ENCODE results near the gene MED13L. TPM values are rescaled to one million over a fixed set of nuclear protein-coding genes. Genes with fewer than 3 reads are reported as not detected.
"Not testable (repeated sequence)": the region's sequence is repeated elsewhere in the genome, so short reads cannot be mapped to it uniquely, and the experiment has no call there.

The MED13L gene
- polyA plus RNA-seq, 2 donors = 15.0 to 16.8 TPM

- WGBS, 2 donors = 92 to 96% methylated on average over 3 of the region's 3 CpGs
- no peak overlapping the region for H3K4me3 ChIP-seq (ENCODE audit: low read depth in 1 of 2, low read length in 2 of 2)
- H3K36me3 ChIP-seq (ENCODE audit: control insufficient read depth in 2 of 2, insufficient read depth in 2 of 2, low read length in 1 of 2) = no peaks in the 10 kb centered on the region
- H3K4me1 ChIP-seq (ENCODE audit: control insufficient read depth in 2 of 2, insufficient read depth in 2 of 2, low read length in 1 of 2) = peaks cover 8 to 9% of the 10 kb centered on the region in 2 donors
- no peaks in the 10 kb centered on the region for H3K9me3 ChIP-seq (ENCODE audit: control insufficient read depth in 2 of 2, insufficient read depth in 1 of 2, low read depth in 1 of 2, low read length in 1 of 2)
- H3K27me3 ChIP-seq (ENCODE audit: control insufficient read depth in 1 of 2, insufficient read depth in 2 of 2, low read length in 2 of 2) = no peaks in the 10 kb centered on the region
- H3K27ac ChIP-seq (ENCODE audit: low read depth in 2 of 2, low read length in 1 of 2) = no peak overlapping the region
These were observed 19.8 kb upstream of the MED13L start for GRCh38 chr12:116297224-116297834.

DNA sequence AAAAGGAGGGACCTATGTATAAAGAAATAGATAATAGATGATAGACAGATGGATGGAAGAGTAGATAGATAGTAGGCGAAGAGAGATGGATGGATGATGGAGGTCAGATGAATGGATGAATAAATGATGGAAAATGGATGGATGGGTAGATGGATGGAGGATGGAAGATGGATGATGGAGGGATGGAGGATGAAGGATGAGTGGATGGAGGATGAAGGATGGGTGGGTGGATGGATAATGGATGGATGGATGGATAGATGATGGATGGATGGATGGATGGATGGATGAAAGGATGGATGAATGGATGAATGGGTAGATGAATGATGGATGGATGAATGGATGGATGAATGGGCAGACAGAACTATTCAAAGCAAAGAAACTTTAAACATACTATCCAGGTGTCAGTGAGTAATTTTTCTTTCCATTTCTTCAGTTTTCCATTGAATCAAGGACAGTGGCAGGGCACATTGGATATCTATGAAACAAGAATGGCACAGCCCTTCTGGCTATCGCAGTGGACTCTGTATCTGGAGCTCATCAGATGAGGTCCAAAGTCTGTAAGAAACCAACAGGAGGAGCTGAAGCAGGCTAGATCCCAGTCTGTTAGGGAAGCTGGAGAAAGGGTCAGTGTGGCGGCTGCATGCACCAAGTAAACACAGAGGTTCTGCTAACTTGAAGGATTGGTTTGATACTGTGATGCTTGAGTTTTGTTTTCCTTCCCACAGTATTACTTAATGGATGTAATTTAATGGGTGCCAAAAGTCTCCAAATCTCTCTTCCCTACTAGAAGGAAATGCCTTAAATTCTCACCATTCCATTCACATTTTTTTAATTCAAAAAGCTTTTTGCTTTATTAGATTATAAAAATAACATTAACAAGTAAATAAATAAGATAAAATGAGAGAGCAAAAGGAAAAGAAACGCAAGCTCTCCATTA, 18.1 kb upstream of the MED13L start:
- Histone ChIP-seq H3K36me3 (ENCODE audit: control insufficient read depth in 2 of 2, insufficient read depth in 2 of 2, low read length in 1 of 2) (no peaks in the 10 kb centered on the region), H3K4me1 (ENCODE audit: control insufficient read depth in 2 of 2, insufficient read depth in 2 of 2, low read length in 1 of 2) (peaks cover 8 to 9% of the 10 kb centered on the region in 2 donors), H3K27me3 (ENCODE audit: control insufficient read depth in 1 of 2, insufficient read depth in 2 of 2, low read length in 2 of 2) (no peaks in the 10 kb centered on the region), H3K4me3 (ENCODE audit: low read depth in 1 of 2, low read length in 2 of 2) (no peak overlapping the region), H3K9me3 (ENCODE audit: control insufficient read depth in 2 of 2, insufficient read depth in 1 of 2, low read depth in 1 of 2, low read length in 1 of 2) (no peaks in the 10 kb centered on the region), H3K27ac (ENCODE audit: low read depth in 2 of 2, low read length in 1 of 2) (no peak overlapping the region)
- WGBS, 2 donors = 85 to 92% methylated on average over 4 of the region's 4 CpGs

DNA sequence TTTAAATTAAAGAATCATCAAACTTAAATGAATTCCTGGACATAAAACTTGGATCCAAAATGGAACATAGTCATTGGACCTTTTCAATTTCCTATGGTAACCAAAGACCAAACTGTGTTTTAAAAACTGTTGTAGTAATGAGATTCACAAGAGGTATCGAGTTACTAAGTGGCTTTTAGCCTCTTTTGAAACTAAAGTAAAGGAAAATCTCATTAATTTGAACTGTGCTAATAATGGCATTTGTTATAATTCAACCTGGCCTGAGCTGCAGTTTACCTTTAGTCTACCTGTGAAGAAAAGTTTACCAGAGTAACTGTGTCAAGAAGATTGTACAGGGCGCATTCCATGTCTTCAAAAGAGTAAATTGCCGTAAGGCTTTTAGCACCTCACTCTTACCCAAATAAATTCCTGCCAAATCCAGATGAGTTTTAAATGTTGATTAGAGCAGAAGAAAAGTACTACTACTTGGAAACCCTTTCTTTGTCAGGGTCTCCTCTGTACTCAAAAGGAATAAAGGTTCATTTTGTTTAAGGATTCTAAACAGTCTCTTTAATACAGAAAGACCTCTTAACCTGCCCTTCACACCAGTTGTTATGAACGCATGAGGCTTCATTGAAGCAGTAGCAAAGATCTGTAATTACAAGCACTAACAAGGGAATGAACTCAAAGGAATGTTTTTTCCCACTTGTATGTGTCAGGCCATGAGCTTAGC, 17.1 kb upstream of the MED13L start:
- Histone ChIP-seq H3K27ac (ENCODE audit: low read depth in 2 of 2, low read length in 1 of 2) (no peak overlapping the region), H3K9me3 (ENCODE audit: control insufficient read depth in 2 of 2, insufficient read depth in 1 of 2, low read depth in 1 of 2, low read length in 1 of 2) (no peaks in the 10 kb centered on the region)

DNA sequence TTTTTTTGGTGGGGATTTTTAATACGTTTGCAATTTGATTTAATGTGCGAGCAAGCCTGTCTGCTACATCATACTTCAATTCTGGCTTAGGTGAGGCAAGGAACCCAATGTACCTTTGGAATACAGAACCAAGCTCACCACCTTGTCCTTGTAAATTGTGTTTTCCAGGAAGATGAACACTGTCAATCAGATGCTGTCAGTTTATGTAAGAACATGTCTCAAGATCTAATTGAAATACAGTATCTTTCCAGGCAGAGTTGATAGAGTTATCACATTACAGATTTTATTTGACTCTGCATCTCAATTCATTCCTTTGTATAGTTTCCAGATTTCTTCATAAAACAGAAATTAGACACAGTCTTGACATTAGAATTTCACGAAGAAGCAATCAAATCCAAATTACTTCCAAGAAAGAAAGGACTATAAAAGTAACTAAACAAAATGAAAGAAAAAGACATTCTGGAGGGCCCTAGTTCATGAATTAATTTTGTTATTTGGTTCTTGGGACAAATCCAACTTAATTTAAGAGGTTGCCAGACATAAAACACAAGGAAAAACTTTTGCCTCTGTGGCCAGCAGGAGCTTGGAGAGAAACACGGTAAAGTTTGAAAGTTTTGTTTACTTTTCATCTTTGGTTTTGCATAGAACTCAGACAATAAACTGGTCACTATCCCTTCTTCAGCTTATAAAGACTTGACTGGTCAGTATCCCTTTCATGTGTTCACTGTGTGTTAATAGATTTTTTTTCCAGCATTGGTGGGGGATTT, 16.4 kb upstream of the MED13L start:
- no peak overlapping the region for H3K27ac ChIP-seq (ENCODE audit: low read depth in 2 of 2, low read length in 1 of 2)
- H3K9me3 ChIP-seq (ENCODE audit: control insufficient read depth in 2 of 2, insufficient read depth in 1 of 2, low read depth in 1 of 2, low read length in 1 of 2) = no peaks in the 10 kb centered on the region
- no peaks in the 10 kb centered on the region for H3K27me3 ChIP-seq (ENCODE audit: control insufficient read depth in 1 of 2, insufficient read depth in 2 of 2, low read length in 2 of 2)
- 60 to 66% methylated on average over 4 of the region's 4 CpGs for WGBS, 2 donors
- H3K4me1 ChIP-seq (ENCODE audit: control insufficient read depth in 2 of 2, insufficient read depth in 2 of 2, low read length in 1 of 2) = no peaks in the 10 kb centered on the region
- no peaks in the 10 kb centered on the region for H3K36me3 ChIP-seq (ENCODE audit: control insufficient read depth in 2 of 2, insufficient read depth in 2 of 2, low read length in 1 of 2)
- H3K4me3 ChIP-seq (ENCODE audit: low read depth in 1 of 2, low read length in 2 of 2) = no peak overlapping the region

More for the DNA sequence above, 17.1 kb upstream of the MED13L start:
- WGBS, 2 donors = 61 to 75% methylated on average over 4 of the region's 4 CpGs
- no peaks in the 10 kb centered on the region for H3K27me3 ChIP-seq (ENCODE audit: control insufficient read depth in 1 of 2, insufficient read depth in 2 of 2, low read length in 2 of 2)
- peaks cover 5 to 7% of the 10 kb centered on the region in 2 donors for H3K4me1 ChIP-seq (ENCODE audit: control insufficient read depth in 2 of 2, insufficient read depth in 2 of 2, low read length in 1 of 2)
- no peaks in the 10 kb centered on the region for H3K36me3 ChIP-seq (ENCODE audit: control insufficient read depth in 2 of 2, insufficient read depth in 2 of 2, low read length in 1 of 2)
- no peak overlapping the region for H3K4me3 ChIP-seq (ENCODE audit: low read depth in 1 of 2, low read length in 2 of 2)

GRCh38 chr12:116291218-116291617, 13.7 kb upstream of the MED13L start:
- Histone ChIP-seq H3K27ac (ENCODE audit: low read depth in 2 of 2, low read length in 1 of 2) (no peak overlapping the region), H3K4me3 (ENCODE audit: low read depth in 1 of 2, low read length in 2 of 2) (no peak overlapping the region), H3K36me3 (ENCODE audit: control insufficient read depth in 2 of 2, insufficient read depth in 2 of 2, low read length in 1 of 2) (no peaks in the 10 kb centered on the region), H3K4me1 (ENCODE audit: control insufficient read depth in 2 of 2, insufficient read depth in 2 of 2, low read length in 1 of 2) (no peaks in the 10 kb centered on the region), H3K27me3 (ENCODE audit: control insufficient read depth in 1 of 2, insufficient read depth in 2 of 2, low read length in 2 of 2) (no peaks in the 10 kb centered on the region), H3K9me3 (ENCODE audit: control insufficient read depth in 2 of 2, insufficient read depth in 1 of 2, low read depth in 1 of 2, low read length in 1 of 2) (no peaks in the 10 kb centered on the region)
- 85 to 87% methylated on average over 3 of the region's 3 CpGs for WGBS, 2 donors

DNA sequence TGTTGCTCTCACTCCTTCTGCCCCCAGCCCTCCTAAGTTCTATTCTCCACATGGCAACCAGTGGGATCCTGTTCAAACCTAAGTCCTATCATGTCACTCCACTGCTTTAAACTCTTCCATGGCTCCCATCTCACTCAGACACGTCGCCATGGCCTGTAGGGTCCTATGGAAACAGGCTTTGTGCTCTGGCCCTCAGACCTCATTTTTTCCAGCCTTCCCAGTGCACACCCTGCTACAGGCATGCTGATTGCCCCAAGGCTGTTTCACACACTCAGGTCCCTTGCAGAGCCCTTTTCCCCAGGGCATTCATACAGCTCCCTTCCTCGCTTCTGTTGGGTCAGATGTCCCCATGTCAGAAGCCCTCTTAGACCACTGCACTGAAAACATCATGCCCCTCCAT, 11.2 kb upstream of the MED13L start:
- WGBS, 2 donors = 89 to 93% methylated on average over 3 of the region's 3 CpGs
- H3K27me3 ChIP-seq (ENCODE audit: control insufficient read depth in 1 of 2, insufficient read depth in 2 of 2, low read length in 2 of 2) = no peaks in the 10 kb centered on the region
- no peak overlapping the region for H3K27ac ChIP-seq (ENCODE audit: low read depth in 2 of 2, low read length in 1 of 2)

GRCh38 chr12:116287842-116288301, 10.4 kb upstream of the MED13L start:
- Histone ChIP-seq H3K27me3 (ENCODE audit: control insufficient read depth in 1 of 2, insufficient read depth in 2 of 2, low read length in 2 of 2) (no peaks in the 10 kb centered on the region), H3K36me3 (ENCODE audit: control insufficient read depth in 2 of 2, insufficient read depth in 2 of 2, low read length in 1 of 2) (no peaks in the 10 kb centered on the region), H3K27ac (ENCODE audit: low read depth in 2 of 2, low read length in 1 of 2) (no peak overlapping the region), H3K4me3 (ENCODE audit: low read depth in 1 of 2, low read length in 2 of 2) (no peak overlapping the region), H3K4me1 (ENCODE audit: control insufficient read depth in 2 of 2, insufficient read depth in 2 of 2, low read length in 1 of 2) (no peaks in the 10 kb centered on the region), H3K9me3 (ENCODE audit: control insufficient read depth in 2 of 2, insufficient read depth in 1 of 2, low read depth in 1 of 2, low read length in 1 of 2) (no peaks in the 10 kb centered on the region)
- 76 to 83% methylated on average over 3 of the region's 3 CpGs for WGBS, 2 donors

More for the DNA sequence above, 11.2 kb upstream of the MED13L start:
- Histone ChIP-seq H3K9me3 (ENCODE audit: control insufficient read depth in 2 of 2, insufficient read depth in 1 of 2, low read depth in 1 of 2, low read length in 1 of 2) (no peaks in the 10 kb centered on the region), H3K4me1 (ENCODE audit: control insufficient read depth in 2 of 2, insufficient read depth in 2 of 2, low read length in 1 of 2) (no peaks in the 10 kb centered on the region), H3K36me3 (ENCODE audit: control insufficient read depth in 2 of 2, insufficient read depth in 2 of 2, low read length in 1 of 2) (no peaks in the 10 kb centered on the region), H3K4me3 (ENCODE audit: low read depth in 1 of 2, low read length in 2 of 2) (no peak overlapping the region)

GRCh38 chr12:116284396-116284795, 6.9 kb upstream of the MED13L start:
- 90 to 92% methylated on average over 5 of the region's 5 CpGs for WGBS, 2 donors

GRCh38 chr12:116283881-116284280, 6.4 kb upstream of the MED13L start:
- H3K4me1 ChIP-seq (ENCODE audit: control insufficient read depth in 2 of 2, insufficient read depth in 2 of 2, low read length in 1 of 2); H3K27ac ChIP-seq (ENCODE audit: low read depth in 2 of 2, low read length in 1 of 2); H3K36me3 ChIP-seq (ENCODE audit: control insufficient read depth in 2 of 2, insufficient read depth in 2 of 2, low read length in 1 of 2); H3K27me3 ChIP-seq (ENCODE audit: control insufficient read depth in 1 of 2, insufficient read depth in 2 of 2, low read length in 2 of 2); H3K9me3 ChIP-seq (ENCODE audit: control insufficient read depth in 2 of 2, insufficient read depth in 1 of 2, low read depth in 1 of 2, low read length in 1 of 2); H3K4me3 ChIP-seq (ENCODE audit: low read depth in 1 of 2, low read length in 2 of 2): not testable (repeated sequence)
- WGBS, 2 donors = 90 to 91% methylated on average over 7 to 8 of the region's 8 CpGs

More at GRCh38 chr12:116284396-116284795, 6.9 kb upstream of the MED13L start:
- Histone ChIP-seq H3K4me1 (ENCODE audit: control insufficient read depth in 2 of 2, insufficient read depth in 2 of 2, low read length in 1 of 2) (no peaks in the 10 kb centered on the region), H3K4me3 (ENCODE audit: low read depth in 1 of 2, low read length in 2 of 2) (no peak overlapping the region), H3K27me3 (ENCODE audit: control insufficient read depth in 1 of 2, insufficient read depth in 2 of 2, low read length in 2 of 2) (no peaks in the 10 kb centered on the region), H3K27ac (ENCODE audit: low read depth in 2 of 2, low read length in 1 of 2) (no peak overlapping the region), H3K36me3 (ENCODE audit: control insufficient read depth in 2 of 2, insufficient read depth in 2 of 2, low read length in 1 of 2) (no peaks in the 10 kb centered on the region), H3K9me3 (ENCODE audit: control insufficient read depth in 2 of 2, insufficient read depth in 1 of 2, low read depth in 1 of 2, low read length in 1 of 2) (no peaks in the 10 kb centered on the region)
